ENCODE results near the gene NDUFS8. TPM values are rescaled to one million over a fixed set of nuclear protein-coding genes. Genes with fewer than 3 reads are reported as not detected.

NDUFS8 gene
- total and polyA plus RNA-seq, 10 of the 15 experiments (the other 5 are each of a cell fraction or from before 2014, with no cell fraction given), result 17.6 to 308 (median 120) TPM

DNA sequence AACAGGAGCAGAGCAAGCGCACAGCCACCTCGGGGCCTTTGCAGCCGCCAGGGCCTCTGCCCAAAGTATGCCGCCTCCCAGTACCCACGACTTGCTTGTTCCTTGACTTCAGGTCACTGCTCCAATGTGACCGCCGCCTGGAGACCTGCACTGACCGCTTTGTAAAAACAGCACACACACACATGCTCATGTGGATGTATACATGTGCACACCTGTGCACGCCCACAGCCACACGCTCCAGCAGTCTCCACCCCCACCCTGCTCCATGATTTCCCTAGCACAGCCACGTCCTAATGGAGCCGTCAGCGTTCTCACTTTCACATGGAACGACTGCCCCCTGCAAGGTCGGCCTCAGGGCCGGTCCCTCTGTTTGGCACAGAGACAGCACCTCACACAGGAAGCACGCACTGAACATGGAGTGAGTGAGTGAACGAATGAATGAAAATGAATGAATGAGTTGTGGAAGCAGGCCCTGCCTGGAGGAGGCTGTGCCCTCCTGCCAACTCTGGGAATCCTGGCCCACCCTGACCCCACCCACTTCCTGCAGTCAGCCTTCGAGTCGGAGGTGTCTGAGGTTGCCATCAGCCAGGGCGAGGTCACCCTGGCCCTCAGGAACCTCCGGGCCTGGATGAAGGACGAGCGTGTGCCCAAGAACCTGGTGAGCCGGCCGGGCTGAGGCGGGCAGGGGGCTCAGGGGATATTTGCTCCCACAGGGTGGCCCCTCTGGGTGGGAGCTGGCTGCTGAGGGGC is 12.3 kb upstream of the NDUFS8 start:
- Histone ChIP-seq H3K4me1 (ENCODE audit: control insufficient read depth, insufficient read depth, low read length) (no peaks in the 10 kb centered on the region), H3K9me3 (replicated peaks; ENCODE audit: control insufficient read depth, insufficient read depth, low read length) (no peaks in the 10 kb centered on the region), H2AFZ (ENCODE audit: control insufficient read depth, low read depth, low read length) (no peak overlapping the region), H3K79me2 (ENCODE audit: control insufficient read depth, insufficient read depth, low read length) (no peaks in the 10 kb centered on the region), H3K27ac (ENCODE audit: control insufficient read depth, insufficient read depth) (no peak overlapping the region), H3K4me2 (ENCODE audit: control insufficient read depth, insufficient read depth) (no peak overlapping the region), H3K4me3 (no peak overlapping the region), H3K36me3 (ENCODE audit: control insufficient read depth in 2 of 2, insufficient read depth in 2 of 2, low read length in 1 of 2) (no peaks in the 10 kb centered on the region), H3K9ac (ENCODE audit: control insufficient read depth, insufficient read depth, low read length) (no peak overlapping the region), H4K20me1 (ENCODE audit: control insufficient read depth, insufficient read depth) (no peaks in the 10 kb centered on the region), H3K27me3 (replicated peaks in 1 of 2; ENCODE audit: control insufficient read depth in 2 of 2, insufficient read depth in 2 of 2, low read length in 1 of 2) (no peaks in the 10 kb centered on the region; a peak in 1 of 4 replicates)
- ChIA-PET SMC1A (ENCODE audit: uncharacterized antibody, unreplicated experiment) (no interaction called here), POLR2A (no interaction called here), RAD21 (ENCODE audit: unreplicated experiment) (no interaction called here), CTCF (no interaction called here)
- intact Hi-C loops (cut with micrococcal nuclease; ENCODE audit: unreplicated experiment) (no loop called here), in situ Hi-C loops (cut with MboI) (no loop called here)
- BruUV-seq (replicated peaks), result no TSS peak
- TF ChIP-seq TARDBP (IDR thresholded peaks at IDR 0.05; ENCODE audit: borderline replicate concordance), result no peak
- TF ChIP-seq CHD1 (IDR thresholded peaks at IDR 0.05; ENCODE audit: low read depth, low read length), result no peak
- TF ChIP-seq, protein P1, sequence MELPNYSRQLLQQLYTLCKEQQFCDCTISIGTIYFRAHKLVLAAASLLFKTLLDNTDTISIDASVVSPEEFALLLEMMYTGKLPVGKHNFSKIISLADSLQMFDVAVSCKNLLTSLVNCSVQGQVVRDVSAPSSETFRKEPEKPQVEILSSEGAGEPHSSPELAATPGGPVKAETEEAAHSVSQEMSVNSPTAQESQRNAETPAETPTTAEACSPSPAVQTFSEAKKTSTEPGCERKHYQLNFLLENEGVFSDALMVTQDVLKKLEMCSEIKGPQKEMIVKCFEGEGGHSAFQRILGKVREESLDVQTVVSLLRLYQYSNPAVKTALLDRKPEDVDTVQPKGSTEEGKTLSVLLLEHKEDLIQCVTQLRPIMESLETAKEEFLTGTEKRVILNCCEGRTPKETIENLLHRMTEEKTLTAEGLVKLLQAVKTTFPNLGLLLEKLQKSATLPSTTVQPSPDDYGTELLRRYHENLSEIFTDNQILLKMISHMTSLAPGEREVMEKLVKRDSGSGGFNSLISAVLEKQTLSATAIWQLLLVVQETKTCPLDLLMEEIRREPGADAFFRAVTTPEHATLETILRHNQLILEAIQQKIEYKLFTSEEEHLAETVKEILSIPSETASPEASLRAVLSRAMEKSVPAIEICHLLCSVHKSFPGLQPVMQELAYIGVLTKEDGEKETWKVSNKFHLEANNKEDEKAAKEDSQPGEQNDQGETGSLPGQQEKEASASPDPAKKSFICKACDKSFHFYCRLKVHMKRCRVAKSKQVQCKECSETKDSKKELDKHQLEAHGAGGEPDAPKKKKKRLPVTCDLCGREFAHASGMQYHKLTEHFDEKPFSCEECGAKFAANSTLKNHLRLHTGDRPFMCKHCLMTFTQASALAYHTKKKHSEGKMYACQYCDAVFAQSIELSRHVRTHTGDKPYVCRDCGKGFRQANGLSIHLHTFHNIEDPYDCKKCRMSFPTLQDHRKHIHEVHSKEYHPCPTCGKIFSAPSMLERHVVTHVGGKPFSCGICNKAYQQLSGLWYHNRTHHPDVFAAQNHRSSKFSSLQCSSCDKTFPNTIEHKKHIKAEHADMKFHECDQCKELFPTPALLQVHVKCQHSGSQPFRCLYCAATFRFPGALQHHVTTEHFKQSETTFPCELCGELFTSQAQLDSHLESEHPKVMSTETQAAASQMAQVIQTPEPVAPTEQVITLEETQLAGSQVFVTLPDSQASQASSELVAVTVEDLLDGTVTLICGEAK (IDR thresholded peaks at IDR 0.05; ENCODE audit: borderline replicate concordance), result no peak
- TF ChIP-seq REST (IDR thresholded peaks at IDR 0.05; ENCODE audit: low read depth, low read length), result no peak
- no peak for TF ChIP-seq ZNF384 (IDR thresholded peaks at IDR 0.05; ENCODE audit: borderline replicate concordance, low read depth, low read length)
- TF ChIP-seq, protein P2, sequence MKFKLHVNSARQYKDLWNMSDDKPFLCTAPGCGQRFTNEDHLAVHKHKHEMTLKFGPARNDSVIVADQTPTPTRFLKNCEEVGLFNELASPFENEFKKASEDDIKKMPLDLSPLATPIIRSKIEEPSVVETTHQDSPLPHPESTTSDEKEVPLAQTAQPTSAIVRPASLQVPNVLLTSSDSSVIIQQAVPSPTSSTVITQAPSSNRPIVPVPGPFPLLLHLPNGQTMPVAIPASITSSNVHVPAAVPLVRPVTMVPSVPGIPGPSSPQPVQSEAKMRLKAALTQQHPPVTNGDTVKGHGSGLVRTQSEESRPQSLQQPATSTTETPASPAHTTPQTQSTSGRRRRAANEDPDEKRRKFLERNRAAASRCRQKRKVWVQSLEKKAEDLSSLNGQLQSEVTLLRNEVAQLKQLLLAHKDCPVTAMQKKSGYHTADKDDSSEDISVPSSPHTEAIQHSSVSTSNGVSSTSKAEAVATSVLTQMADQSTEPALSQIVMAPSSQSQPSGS (IDR thresholded peaks at IDR 0.05; ENCODE audit: low read length), result no peak
- TF ChIP-seq RAD21 (IDR thresholded peaks at IDR 0.05; ENCODE audit: insufficient read depth, low read depth, low read length), result no peak
- TF ChIP-seq NBN (IDR thresholded peaks at IDR 0.05), result no peak
- TF ChIP-seq EED (IDR thresholded peaks at IDR 0.05; ENCODE audit: low read depth), result no peak
- TF ChIP-seq SMAD5 (IDR thresholded peaks at IDR 0.05; ENCODE audit: low read depth), result no peak
- TF ChIP-seq SMARCA5 (IDR thresholded peaks at IDR 0.05), result no peak
- ATAC-seq (no peak), DNase-seq (ENCODE audit: low read depth, low spot score) (no peak), FAIRE-seq (no peak)
- 46% methylated on average over 27 of the region's 27 CpGs for WGBS (ENCODE audit: insufficient coverage, insufficient replicate concordance, low lambda C conversion rate, missing lambda C conversion rate)

Measured in GM12878 (cell line).